GM20431 (cell line): ENCODE data around the gene SMG1.
"Not testable (repeated sequence)": the region's sequence is repeated elsewhere in the genome, so short reads cannot be mapped to it uniquely, and the experiment has no call there.

Source experiments
- in situ Hi-C: fragments of 300-500 bp; cut with MseI, MboI; formaldehyde crosslinking; loops from one replicate; pipeline ENCODE4 v1.15.0; 2020; ENCODE audit warnings: low sequenced_read_pairs; ENCODE audit not compliant: unreplicated experiment

The SMG1 gene

GRCh38 chr16:18936727-18937340 is 10.6 kb upstream of the SMG1 start:
- in situ Hi-C loops = no loop called here

DNA sequence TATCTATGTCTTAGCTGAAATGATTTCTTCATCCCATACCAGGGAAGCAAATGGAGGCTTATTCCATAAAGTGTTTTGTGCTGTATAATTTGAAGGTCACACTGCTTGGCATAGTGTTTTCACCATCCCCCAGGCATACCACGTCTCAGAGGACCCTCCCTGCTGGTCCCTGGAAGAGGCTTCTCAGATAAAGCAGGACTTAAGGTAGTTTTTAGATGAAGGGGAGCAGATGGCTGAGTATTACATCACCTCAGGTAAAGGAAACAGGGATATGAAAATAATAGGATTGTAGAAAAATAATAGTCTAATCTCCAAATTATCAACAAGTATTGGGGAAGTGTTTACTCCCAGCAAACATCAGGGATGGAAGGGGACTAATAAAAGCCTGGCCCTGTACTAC is 7.3 kb upstream of the SMG1 start:
- in situ Hi-C loops = no loop called here

DNA sequence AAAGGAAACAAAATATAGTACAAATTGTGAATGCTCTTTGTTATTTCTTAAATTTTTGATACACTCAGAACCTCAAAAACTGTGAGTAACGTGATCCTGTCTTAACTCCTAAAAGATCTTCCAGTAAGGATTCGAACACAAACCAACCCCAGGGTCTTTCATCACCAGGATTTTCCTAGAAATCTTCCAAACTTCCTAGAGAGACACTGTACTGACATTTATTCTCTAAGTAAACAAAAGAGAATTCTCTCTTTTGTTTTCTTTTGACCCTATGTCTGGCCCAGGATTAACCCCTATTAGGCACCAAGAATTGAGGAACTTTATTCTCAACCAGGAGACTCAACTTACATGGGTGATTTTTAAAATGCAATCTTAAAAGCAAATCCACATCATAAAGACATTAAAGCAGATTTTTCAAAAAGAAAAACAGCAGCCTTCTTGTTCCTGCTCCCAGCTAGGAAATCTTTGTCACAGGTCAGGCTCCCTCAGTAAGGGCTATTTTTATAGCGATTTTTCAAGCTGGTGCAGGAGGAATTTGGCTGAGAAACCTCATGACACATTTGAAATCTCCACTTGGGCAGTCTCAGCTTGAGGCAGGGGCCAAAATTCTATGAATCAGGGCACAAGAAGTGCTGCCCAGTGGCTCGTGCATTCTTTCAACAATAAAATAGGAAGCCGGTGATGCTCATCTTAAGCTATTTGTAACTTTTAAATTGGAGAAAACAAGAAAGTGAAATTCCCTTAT is 6.2 kb upstream of the SMG1 start:
- in situ Hi-C loops = no loop called here

DNA sequence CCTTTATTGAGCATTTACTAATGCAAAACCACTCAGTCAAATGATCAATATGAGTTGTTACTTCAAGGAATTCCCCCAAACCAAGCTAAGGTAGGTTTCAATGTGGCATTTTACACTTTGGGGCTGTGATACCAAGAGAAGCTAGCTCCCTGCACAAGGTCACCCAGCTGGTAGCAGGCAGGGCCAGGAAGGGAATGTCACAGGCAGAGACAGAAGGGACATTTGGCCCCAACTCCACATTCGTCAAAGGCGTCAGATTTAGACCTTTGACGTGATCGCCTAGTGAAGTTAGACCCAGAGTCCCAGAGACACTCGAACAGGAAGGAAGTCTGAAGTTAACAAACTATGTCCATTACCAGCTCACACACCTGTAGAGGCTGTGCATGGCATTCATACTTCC is 5.5 kb upstream of the SMG1 start:
- in situ Hi-C loops = no loop called here

GRCh38 chr16:18930095-18930494 is 3.9 kb upstream of the SMG1 start:
- in situ Hi-C loops = not testable (repeated sequence)

GRCh38 chr16:18928073-18928472 is 1.9 kb upstream of the SMG1 start:
- in situ Hi-C loops = not testable (repeated sequence)

GRCh38 chr16:18925215-18925985 is 808 bp downstream of the SMG1 start:
- in situ Hi-C loops = not testable (repeated sequence)

GRCh38 chr16:18923935-18924334 is 2.3 kb downstream of the SMG1 start:
- in situ Hi-C loops = not testable (repeated sequence)

- in situ Hi-C loops = not testable (repeated sequence)
Observed at GRCh38 chr16:18923124-18923523, 3.1 kb downstream of the SMG1 start.

- in situ Hi-C loops = not testable (repeated sequence)
Observed at GRCh38 chr16:18909585-18909984, 16.6 kb downstream of the SMG1 start.

DNA sequence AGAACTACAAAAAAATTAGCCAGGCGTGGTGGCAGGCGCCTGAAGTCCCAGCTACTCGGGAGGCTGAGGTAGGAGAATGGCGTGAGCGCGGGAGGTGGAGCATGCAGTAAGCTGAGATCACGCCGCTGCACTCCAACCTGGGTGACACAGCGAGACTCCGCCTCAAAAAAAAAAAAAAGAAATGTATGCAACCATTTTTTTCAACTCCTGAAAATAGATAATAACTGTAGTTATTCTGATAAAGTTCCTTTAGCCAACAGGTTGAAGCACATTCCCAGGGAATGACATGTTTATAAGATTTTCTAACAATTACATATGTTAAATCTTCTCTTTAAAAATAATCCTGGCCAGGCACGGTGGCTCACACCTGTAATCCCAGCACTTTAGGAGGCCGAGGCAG is 17.5 kb downstream of the SMG1 start:
- in situ Hi-C loops = not testable (repeated sequence)

DNA sequence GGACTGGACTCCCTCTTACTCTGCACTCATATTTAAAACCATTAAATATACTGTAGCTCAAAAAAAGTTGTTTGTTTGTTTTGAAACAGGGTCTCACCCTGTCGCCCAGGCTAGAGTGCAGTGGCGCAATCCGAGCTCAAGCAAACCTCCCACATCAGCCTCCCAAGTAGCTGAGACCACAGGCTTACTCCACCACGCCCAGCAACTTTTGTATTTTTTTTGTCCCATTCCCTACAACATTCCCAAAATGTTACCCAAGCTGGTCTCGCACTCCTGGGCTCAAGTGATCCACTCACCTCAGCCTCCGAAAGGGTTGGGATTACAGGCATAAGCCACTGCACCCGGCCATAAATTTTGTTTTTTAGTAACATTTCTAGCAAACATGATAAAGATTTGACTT is 23.4 kb downstream of the SMG1 start:
- in situ Hi-C loops = not testable (repeated sequence)

GRCh38 chr16:18902044-18902443 is 24.2 kb downstream of the SMG1 start:
- in situ Hi-C loops = not testable (repeated sequence)

DNA sequence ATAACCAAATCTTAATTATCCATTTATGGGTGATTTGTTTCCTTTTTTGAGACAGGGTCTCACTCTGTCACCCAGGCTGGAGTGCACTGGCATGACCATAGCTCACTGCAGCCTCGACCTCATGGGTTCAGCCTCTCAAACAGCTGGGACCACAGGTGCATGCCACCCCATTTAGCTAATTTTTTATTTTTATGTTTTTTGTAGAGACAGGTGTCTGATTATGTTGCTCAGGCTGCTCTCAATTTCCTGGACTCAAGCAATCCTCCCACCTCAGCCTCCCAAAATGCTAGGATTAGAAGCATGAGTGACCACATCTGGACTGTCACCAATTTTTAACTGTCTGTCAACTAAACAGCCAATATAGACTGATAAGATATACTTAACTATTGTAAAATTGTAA is 25.0 kb downstream of the SMG1 start:
- in situ Hi-C loops = not testable (repeated sequence)

- in situ Hi-C loops = not testable (repeated sequence)
Observed at GRCh38 chr16:18884456-18884855, 41.8 kb downstream of the SMG1 start.

DNA sequence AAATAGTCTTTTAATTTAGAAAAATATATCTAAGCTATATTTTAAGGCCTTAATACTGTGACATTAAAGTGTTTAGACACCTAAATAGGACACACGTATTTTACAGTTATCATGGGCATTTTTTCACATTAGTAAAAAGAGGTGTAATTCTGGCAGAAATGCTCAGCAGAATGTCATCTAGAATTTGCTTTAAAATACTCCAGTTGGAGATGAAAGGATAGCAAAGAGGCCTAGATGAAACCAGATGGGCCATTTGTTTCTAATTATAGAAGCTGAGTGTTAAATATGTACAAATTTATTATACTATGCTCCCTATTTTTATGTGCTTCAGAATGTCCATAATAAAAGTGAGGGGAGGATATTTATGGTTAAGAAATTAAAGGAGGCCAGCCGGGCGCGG is 48.5 kb downstream of the SMG1 start:
- in situ Hi-C loops = not testable (repeated sequence)

GRCh38 chr16:18877259-18877658 is 48.9 kb downstream of the SMG1 start:
- in situ Hi-C loops = not testable (repeated sequence)

- in situ Hi-C loops = not testable (repeated sequence)
Observed at GRCh38 chr16:18876301-18876700, 49.9 kb downstream of the SMG1 start.

DNA sequence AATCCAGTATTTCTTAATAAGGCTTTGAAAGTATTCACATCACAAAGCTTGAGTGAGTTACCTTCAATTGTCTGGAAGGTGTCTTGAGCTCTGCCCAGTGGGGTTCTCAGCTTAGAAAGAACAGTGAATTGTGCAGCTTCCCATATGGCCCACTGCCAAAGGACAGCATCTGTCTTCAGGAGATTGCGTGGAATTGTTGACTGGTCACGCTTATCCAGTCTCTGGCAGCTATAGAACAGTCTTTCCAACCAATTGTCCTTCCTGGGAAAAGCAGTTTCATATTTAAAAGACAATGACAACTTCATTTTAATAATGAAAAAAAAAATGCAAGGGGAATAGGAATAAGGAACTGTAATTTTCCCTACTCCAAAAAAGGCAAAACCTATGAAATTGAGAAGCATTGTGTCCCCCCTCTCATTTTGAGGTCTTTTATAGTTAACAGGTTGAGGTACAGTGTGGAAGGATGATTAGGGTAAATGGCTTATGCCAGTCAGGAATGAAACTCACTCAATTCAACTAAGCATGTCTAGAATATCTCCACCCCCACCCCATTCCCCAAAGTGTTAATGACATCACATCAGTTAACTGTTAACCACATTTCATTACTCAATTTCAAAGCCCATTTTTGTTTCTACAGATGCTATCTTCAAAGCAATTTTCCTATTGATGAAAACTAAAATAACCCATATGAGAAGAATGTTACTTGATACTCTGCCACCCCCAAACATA is 57.0 kb downstream of the SMG1 start:
- in situ Hi-C loops = not testable (repeated sequence)

GRCh38 chr16:18866277-18866823 is 59.9 kb downstream of the SMG1 start:
- in situ Hi-C loops = not testable (repeated sequence)
